Kidney capillary endothelial cell (primary cell): ENCODE measurements around the gene SOCS3.
"Not testable (repeated sequence)": the region's sequence is repeated elsewhere in the genome, so short reads cannot be mapped to it uniquely, and the experiment has no call there.

Experiments used
- DNase-seq: peaks from one replicate; pipeline ENCODE4 v3.0.0-alpha.2; 2018; ENCODE audit warnings: low spot score

SOCS3 gene

DNA sequence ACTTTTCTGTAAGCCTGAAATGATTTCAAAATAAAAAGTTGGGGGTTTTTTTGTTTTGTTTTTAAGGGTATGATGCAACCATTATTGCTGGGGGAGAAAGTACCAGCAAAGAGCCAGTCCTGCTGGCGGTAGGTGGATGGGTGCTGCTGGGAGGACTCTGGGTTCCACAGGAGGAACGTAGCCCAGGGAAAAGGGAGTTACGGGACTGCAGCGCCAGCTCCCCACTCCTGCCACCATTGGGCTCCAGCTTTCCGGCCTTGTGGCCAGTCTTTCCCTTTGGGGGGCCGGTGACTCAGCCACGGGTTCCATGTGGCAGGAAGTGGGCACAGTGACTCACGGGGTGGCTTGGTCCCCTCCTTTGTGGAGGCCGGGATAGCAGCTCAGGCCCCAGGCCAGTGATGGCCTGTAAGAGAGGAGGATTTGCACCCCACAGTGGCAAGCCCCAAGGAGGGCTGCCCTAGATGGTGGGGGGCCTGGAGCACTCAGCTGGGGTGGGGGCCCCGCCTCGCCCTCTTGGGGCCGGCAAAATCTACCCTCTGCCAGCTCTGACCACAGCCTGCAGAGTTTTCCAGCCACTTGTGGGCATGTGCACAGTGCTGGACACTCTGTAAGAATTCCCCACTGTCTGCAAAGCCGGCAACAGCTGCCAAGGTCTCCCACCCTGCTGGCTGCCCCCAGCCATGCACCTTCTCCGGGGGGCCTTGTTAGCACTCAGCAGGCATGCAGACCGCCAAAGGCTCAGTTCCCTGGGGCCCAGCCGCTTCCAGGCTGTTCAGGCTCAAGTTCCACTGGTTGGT, 30.4 kb downstream of the SOCS3 start:
- no peak for DNase-seq

DNA sequence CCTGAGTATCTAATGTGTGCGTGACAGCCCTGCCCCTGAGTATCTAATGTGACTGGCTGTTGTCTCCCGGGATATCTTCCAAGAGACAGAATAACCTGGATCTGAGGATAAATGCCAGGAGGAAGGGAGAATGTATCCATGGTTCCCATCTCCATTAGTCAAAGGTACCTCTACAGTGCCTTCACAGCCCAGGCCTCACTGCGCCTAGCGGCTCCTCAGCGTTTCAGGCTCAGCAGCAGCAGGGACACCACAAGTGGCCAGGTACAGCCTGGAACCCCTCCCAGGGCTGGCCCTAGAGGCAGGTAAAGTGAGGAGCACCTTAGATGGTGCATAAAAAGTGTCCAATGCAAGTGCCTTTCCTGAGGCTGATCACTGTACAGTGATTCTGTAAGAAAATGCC, 32.0 kb downstream of the SOCS3 start:
- no peak for DNase-seq

DNA sequence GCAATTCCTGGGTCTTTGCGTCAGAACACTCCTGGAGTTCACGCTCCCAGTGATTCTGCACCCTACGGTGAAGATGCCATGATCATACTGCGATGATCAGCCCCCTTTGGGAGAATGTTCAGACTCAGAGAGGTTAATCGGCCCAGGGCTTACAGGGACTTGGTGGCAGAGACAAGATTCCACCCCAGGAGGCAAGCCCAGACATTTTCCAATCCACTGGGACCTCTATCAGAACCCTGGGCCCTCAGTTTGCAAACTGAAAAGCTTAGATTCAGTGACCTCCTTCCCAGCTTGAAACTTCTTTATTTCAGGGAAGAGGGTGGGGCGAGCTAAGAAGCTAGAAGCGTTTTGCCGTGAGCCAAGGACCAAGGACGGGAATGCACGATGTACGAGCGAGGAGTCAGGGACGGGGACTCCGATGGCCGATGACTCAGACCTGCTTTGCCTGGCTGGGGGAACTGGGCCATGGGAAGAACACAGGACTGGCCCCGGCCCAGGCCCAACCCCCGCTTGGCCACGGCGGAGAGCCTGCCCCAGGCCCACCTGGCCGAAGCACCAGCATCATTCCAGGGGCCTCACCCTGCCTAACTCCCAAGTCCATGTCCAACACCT, 34.7 kb downstream of the SOCS3 start:
- DNase-seq, result no peak

DNA sequence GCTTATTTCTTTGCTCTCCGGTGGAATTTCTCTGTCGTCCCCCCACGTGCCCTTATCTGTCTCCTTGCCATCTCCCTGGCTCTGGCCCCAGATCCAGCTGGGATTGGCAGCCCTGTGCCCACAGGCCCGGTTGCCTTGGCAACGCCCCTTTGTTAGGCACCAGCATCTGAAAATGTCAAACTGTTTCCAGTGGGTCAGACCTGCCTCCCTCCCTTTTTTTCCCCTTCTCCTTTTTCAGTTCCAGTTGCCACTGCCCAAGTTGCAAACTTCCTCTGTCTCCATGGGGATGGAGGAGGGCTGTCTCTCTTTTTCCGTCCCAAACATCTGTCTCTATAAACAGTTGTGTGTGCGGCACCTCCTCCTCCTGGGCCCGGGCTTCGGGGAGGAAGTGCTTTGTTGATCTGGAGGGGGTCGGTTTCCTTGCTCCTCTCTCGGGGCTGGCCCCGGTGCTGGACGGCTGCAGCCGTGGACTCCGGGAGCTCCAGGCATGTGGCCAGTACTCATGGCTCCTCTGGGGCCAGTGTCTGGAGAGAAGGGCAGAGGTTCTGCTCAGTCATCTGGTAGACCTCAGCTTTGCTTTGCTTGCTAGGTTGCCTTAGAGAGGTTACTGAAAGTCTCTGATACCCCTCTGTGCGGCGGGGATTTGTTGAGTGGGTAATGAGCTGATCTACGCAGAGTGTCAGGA, 35.3 kb downstream of the SOCS3 start:
- no peak for DNase-seq

DNA sequence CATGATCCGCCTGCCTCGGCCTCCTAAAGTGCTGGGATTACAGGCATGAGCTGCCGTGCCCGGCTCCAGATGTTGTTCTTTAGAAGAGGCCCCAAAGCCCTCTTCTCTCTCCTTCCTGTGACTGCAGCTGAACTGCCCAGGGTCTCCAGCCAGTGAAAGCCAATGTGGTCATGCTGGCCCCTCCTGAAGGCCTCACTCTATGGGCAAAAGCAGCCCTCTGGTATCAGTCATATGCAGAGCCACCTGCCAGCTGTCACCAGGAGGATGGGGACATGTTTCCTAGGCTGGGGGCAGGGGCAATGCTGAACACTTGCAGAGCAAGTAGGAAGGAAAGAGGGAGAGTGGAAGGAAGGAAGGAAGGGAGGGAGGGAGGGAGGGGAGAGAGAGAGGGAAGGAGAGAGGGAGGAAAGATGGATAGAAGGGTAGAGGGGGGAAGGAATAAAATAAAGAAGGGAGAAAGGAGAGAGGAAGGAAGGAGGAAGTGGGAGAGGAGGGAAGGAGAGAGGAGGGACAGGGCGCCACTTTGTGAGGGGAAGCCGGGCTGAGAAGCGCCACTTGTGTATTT, 36.0 kb downstream of the SOCS3 start:
- no peak for DNase-seq

DNA sequence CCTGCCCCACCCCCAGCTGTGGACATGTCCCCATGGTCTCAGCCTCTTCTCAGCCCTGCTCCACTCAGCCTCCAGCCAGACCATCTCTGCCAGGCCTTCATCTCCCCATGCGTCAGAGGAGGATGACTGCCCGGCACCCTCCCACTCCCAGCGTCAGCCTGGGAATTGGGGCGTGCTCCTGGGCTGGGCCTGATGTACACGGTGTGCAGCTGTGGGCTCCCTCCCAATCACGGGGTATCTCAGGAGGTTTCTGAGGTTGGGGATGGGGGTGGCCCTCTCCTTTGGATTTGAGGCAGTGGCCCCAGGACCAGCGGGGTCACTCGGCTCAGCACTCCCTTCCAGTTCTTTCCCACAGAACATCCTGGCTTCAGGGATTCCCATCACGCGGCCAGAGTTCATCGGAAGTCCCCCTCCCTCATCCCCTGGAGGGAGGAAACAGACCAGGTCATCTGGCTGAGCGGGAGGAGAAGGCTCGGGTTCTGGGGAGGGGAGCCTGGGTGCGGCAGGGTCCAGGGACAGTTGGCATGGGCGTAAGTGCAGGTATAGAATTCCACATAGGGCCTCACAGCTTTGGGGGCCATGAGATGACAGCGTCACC, 36.9 kb downstream of the SOCS3 start:
- no peak for DNase-seq

DNA sequence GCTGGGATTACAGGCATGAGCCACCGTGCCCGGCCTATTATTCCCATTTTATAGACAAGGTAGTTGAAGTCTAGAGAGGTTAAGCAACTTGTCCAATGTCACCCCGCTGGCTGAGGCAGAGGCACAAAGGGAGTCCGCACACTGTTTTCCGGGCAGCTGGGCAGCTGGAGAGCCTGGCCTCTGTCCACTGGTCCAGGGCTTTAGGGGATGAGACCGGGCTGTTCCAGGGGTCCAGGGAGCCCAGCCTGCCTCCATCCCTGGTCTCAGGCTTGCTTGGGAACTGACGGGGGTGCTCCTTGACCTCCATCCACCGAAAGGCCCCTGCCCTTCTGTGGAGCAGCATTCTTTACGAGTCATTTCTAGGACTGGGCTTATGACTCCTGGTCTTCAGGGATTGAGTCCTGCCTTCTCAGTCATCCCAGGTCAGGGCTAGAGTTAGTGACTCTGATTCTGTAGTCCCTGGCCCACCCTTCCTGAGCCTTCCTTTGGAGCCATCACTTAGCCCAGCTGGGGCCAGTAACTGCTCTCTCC, 37.5 kb downstream of the SOCS3 start:
- no peak for DNase-seq

DNA sequence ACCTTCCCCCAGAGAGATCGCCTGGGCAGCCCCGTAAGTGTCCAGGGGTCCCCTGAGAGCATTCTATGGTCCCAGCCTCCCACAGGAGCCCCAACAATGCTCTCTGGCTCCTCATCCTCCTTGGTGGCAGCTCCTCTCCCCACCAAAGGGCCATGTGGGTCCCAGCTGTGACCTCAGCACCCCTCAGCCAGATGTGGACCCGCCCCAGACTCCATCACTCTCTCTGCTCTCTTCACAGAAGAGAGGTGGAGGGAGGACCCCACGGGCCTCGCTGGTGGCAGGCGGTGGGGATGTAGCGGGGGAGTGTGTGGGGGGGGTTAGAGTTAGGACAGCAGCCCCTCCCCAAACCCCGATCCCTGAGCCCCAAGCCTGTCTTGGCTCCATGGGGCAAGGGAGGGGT, 41.0 kb downstream of the SOCS3 start:
- DNase-seq, result no peak

DNA sequence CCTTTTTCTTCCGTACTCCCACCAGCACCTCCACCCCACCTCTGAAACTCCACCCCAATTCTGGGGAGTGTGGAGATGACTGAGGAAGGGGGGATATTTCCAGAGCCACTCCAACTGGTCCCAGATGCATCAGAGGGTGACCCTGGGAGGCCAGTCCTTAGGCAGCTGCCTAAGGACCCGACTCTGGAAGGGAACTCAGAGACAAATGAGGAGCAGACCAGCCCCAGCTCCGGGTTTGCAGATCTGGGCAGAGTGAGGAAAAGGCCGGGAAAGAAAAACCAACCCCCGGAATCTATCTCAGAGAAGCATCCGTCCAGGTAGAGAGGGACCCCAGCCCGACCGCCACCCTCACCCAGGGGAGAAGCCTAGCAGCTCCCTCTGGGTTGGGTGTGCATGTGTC, 41.5 kb downstream of the SOCS3 start:
- no peak for DNase-seq

DNA sequence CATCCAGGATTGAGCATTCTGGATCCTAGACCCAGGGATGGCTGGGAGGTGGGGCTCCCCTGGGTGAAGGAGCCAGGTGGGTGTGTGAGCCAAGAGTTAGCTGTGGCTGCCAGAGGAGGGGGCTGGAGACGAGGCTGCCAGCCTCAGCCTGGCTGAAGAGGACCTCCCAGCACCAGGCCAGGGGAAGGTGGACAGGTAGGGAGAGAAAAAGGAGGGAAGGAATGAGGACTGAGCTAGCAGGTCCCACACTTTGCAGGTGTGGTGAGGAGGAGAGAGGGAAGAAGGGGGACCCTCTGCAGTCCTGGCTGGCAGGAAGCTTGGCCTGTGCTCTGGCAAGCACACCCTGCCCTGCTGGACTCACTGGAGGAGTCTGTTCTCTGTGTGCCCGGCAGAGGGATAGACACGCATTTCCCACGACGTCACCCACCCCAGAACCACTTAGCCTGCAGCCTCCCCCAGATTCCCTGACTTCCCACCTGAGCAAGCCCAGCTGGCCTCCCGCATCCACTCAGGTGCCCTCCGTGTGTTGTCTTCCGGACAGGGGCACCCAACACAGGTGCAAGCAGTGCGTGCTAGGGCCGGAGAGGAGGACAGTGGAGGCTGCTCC, 42.0 kb downstream of the SOCS3 start:
- DNase-seq, result no peak

DNA sequence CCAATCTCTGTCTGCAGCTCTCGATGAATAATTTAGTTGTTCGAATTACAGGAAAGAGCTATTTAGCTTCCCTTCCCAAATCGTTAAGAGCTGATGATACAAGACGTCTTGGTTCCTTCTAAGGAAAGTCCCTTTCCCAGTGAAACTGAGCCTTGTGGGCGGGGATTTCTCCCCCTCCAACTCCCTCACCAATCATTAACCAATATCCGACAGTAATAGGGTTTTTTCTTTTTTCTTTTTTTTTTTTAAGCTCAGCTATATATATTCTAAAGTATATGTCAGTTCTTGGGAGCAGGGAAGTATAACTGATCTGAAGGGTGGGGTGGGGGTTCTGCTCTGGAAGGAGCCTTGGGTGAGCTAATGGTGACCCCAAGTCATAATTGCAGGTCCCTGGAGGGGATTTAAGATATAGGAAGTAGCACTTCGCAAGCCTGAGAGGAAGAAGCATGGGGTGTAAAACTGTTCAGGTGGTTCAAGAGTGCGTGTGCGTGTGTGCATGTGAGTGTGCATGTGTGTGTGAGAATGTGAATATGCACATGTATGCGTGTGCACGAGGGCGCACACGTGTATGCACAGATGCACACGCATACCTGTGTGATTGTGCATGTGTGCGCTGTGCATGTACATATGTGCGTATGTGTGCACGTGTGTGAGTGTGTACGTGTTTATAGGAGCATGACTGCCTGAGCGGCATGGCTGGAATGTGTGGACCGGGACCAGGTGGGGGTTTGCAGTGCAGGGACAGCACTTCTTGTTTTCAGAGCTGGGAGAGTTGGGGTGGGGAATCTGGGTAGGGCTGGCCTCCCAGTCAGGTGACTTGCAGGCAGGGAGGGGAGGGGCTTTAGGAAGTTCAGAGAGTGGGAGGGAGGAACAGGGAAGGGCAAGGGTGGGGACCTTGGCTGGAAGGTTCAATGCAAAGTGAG, 42.7 kb downstream of the SOCS3 start:
- DNase-seq, result no peak

DNA sequence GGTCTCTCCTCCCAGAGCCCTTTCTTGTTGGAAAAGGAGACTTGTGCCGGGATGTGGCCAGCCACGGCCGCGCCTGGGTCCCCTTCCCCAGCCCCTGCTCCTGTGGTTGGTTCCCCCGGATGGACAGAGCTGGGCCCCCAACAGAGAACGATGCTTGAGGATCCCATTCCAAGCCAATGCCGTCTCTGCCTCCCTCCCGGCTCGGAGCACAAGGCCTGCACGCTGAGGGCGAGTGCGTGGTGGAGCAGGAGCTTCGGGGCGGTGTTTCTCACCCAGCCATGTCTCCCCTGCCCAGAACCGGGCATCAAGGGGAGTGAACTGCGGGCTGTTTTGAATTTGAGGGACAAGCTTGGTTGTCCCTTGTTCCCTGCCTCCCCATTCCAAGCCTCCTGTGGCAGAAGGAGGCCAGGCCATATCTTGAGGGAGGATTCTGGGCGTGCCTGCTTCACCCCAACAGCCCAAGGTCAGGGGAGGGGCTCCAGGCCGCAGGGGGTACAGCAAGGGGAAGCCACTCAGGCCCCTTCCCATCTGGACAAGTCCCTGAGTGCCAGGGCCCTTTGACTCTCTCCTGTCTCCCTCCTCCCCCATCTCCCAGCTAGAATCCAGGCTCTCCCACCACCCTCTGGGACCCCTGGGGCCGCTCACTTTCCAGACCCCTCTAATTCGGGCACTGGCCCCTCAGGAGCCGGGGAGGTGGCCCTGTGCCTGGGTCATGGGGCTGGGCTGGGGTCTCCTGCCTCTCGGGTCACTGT, 43.6 kb downstream of the SOCS3 start:
- DNase-seq, result no peak

DNA sequence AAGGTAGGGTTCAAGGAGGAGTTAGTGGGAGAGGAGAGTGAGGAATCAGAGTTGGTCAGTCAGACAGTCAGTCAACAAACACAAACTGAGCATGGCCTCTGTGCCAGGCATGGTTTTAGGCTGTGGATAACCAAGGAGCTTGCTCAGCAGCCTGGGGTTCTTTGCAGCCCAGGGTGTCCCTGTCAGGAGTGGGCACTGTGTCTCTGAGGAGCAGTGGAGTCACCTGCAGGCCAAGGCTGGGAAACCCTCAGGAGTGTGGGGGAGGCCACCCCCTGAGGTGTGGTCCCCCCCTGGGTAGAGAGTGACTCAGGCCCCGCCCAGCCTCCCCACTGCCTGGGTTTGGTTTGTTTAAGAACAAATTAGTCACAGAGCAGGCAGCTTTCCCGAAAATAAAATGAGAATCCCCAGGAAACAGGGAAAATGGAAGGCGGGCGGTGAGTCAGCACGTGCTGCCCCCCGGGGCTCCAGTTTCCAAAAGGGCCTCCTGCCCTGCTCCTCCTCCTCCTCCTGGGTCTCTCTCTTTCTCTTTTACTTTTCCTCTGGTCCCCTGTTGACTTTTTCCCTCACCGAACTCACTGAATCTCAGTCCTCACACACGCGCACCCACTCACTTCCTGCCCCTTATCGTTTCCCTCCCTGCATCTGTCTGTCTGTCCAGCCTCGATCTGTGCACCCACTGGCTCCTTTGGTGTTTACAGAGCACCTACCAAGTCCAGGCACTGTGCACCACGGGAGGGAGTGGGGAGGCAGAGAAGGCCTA, 44.3 kb downstream of the SOCS3 start:
- DNase-seq, result no peak

DNA sequence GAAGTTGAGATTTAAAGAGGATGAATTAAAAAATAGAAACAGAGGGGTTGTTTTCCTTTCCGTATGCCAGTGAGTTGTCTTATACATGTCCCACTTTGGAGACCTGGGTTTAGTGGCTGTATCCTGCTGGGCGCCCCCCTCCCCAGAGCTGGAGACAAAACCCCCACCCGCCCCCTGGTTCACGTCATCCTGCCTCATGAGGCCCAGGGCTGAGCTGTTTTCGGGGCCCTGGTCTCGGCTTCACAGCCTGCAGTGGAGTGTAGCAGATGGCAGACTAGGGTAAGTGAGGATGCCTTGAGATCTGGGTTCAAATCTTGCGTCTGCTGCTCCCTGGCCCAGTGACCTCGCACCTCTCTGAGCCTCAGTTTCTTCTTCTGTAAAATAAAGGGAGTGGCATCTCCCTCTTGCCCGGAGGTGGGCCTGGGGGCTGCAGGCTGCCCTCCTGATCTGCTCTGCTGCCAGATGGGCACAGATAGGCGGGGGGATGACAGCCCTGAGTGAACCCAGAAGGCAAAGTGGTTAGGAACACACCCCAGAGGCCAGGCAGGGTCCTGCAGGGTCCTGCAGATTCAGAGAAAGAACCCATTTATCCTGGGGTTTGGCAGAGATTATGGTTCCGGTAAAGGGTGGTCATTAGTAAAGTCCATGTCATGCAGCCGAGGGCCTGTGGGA, 45.1 kb downstream of the SOCS3 start:
- DNase-seq, result no peak

DNA sequence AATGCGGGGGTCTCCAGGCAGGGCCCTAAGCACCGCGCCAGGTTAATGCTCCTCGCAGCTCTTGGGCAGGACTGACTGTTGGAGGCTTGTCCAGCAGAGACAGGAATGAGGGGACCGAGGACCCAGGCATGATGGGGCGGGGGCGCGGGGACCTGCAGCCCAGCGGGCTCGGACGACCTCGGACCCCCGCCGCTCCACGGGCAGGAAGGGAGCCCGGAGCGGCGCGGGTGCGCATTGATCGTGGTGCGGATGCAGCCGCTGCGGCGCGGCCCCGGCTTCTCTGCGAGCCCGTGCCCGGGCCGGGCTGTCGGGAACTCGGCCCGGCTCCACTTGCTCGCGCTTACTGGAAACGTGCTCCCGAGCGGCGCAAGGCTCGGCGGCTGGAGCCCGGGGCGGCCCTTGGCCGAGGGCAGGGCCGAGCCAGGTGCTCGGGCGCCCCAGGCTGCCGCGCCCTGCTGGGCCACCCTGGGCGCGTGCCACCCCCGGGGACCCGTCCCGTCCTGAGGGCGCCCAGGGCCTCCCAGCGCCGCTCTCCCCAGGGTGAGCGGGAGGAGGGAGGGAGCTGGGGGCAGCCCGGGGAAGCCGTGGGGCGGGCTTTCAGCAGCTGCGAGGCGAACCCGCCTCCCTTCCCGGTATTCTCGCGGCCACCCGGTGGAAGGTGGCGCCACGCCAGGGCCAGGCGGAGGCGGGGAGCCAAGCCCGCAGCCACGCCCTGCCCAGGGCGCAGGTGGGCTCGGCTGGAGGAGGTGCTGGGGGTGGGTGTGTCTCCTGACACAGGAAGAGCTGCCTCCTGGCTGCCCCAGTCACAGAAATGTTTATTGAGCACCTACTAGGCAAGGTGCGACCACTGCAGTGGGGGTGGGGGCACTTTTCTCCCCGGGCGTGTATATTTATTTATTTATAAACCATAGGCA, 45.9 kb downstream of the SOCS3 start:
- DNase-seq, result no peak

DNA sequence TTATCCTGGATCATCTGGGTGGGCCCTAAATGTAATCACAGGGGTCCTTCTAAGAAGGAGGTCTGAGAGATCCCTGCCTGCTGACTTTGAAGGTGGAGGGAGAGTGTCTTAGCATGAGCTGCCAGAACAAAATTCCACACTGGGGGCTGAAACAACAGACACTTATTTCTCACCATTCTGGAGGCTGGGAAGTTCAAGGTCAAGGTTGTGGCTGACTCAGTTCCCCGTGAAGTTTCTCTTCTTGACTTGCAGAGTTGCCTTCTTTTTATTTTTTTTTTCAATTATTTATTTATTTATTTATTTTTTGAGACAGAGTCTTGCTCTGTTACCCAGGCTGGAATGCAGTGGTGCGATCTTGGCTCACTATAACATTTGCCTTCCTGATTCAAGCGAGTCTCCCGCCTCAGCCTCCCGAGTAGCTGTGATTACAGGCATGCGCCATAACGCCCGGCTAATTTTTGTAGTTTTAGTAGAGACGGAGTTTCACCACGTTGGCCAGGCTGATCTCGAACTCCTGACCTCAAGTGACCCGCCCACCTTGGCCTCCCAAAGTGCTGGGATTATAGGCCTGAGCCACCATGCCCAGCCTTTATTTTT, 50.1 kb downstream of the SOCS3 start:
- DNase-seq, result not testable (repeated sequence)
